ENCODE measurements around the gene SLC16A6. TPM values are rescaled to one million over a fixed set of nuclear protein-coding genes. Genes with fewer than 3 reads are reported as not detected.
"Not testable (repeated sequence)": the region's sequence is repeated elsewhere in the genome, so short reads cannot be mapped to it uniquely, and the experiment has no call there.

Gene SLC16A6
- 10 to 100 TPM in 3 of 4 donors, 1 to 10 TPM in 1; 9.2 to 20.9 (median 17.8) TPM for total RNA-seq

DNA sequence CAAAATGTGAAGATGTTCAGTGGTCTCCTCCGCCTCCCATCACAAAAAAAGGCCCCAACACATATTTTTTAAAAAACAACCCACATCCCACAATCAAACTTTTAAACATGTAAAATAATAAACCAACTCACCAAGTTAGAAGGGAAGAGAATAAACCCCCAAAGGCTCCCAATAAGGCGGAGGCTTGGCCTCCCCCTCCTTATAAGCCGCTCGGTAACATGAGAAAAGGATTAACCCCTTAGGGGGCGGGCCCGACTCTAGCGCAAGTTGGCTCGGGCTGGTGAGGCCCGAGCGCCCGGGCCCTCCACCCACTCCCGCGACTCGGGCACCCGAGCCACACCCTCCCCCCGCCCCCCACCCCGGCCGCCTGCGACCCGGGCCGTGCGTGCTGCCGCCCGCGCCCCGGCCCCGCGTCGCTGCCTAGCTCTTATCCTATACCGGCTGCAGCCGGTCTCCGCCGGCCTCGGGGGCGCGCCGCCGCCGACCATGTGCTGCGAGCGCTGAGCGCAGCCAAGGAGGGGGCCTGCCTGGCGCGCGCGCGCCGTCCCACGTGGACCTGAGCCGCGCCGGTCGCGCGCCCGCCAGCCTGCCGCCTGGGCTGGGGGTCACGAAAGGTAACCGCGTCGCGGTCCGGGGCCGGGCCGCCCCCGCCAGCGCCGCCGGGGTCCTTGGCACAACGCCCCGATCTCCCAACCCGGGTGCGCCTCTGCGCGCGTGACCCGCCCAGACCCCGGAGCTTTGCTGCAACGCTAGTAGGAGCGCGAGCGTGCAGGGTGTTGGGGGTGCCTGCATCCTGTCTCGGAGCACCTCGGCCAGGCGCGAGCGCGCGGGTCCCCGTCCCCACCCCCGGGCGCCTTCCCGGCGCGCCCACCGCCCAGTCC, at the start of gene SLC16A6, which contains the start of gene ARSG:
TSS of gene SLC16A6 (minus strand) at position 173 of the 881 bp plus-strand sequence. CDS start 12,807 bp downstream, outside the sequence.
TSS of gene ARSG (plus strand) at position 541 of the 881 bp plus-strand sequence. CDS start 15,999 bp downstream, outside the sequence.
- no peaks in the 10 kb centered on the region for H3K9me3 ChIP-seq
- peak within 1 kb of the TSS; percentile 82 to 93 (median 90) for H3K27ac ChIP-seq
- WGBS, 2 donors = 1% methylated on average over 7 to 14 of the region's 96 CpGs
- intact Hi-C loops (cut with DNase I) = no loop called here
- TF ChIP-seq, protein P1, sequence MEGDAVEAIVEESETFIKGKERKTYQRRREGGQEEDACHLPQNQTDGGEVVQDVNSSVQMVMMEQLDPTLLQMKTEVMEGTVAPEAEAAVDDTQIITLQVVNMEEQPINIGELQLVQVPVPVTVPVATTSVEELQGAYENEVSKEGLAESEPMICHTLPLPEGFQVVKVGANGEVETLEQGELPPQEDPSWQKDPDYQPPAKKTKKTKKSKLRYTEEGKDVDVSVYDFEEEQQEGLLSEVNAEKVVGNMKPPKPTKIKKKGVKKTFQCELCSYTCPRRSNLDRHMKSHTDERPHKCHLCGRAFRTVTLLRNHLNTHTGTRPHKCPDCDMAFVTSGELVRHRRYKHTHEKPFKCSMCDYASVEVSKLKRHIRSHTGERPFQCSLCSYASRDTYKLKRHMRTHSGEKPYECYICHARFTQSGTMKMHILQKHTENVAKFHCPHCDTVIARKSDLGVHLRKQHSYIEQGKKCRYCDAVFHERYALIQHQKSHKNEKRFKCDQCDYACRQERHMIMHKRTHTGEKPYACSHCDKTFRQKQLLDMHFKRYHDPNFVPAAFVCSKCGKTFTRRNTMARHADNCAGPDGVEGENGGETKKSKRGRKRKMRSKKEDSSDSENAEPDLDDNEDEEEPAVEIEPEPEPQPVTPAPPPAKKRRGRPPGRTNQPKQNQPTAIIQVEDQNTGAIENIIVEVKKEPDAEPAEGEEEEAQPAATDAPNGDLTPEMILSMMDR (IDR thresholded peaks at IDR 0.05) = no peak
- peak in 1 of 4 donors; percentile 22 for TF ChIP-seq POLR2A (IDR thresholded peaks at IDR 0.05)
- peaks cover 26 to 78% (median 32%) of the 10 kb centered on the region in 3 donors for H3K4me1 ChIP-seq
- H3K4me3 ChIP-seq = peak within 1 kb of the TSS; percentile 68 to 90 (median 87)
- peaks cover 0 to 26% (median 0%) of the 10 kb centered on the region in 4 donors for H3K27me3 ChIP-seq
- no peaks in the 10 kb centered on the region for H3K36me3 ChIP-seq
- no peak for DNase-seq

- Histone ChIP-seq H3K27me3 (no peaks in the 10 kb centered on the region), H3K9me3 (peaks cover 0 to 12% (median 5%) of the 10 kb centered on the region in 3 donors), H3K36me3 (no peaks in the 10 kb centered on the region), H3K4me1 (no peaks in the 10 kb centered on the region), H3K27ac (no peak overlapping the region), H3K4me3 (no peak overlapping the region)
- 85 to 100% methylated on average over 3 to 9 of the region's 9 CpGs for WGBS, 2 donors
- TF ChIP-seq POLR2A (IDR thresholded peaks at IDR 0.05) = no peak
- TF ChIP-seq, protein P1 (IDR thresholded peaks at IDR 0.05) = no peak
- intact Hi-C loops (cut with DNase I) = no loop called here
- no peak for DNase-seq
Measured at GRCh38 chr17:68334393-68334792, 43.5 kb upstream of the SLC16A6 start.

DNA sequence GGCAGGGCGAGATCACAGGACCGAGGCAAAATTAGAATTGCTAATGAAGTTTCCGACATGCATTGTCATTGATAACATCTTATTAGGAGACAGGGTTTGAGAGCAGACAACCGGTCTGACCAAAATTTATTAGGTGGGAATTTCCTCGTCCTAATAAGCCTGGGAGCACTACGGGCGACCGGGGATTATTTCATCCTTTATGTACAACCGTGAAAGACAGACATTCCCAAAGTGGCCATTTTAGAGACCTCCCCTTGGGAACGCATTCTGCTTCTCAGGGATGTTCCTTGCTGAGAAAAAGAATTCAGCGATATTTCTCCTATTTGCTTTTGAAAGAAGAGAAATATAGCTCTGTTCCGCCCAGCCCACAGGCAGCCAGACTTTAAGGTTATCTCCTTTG, 41.0 kb upstream of the SLC16A6 start:
- H3K4me3 ChIP-seq; H3K36me3 ChIP-seq; H3K4me1 ChIP-seq; H3K27me3 ChIP-seq; DNase-seq; intact Hi-C loops (cut with DNase I); H3K27ac ChIP-seq: not testable (repeated sequence)
- WGBS, 2 donors = 94% methylated on average over 12 of the region's 12 CpGs
- peaks cover 0 to 12% (median 5%) of the 10 kb centered on the region in 3 donors for H3K9me3 ChIP-seq

DNA sequence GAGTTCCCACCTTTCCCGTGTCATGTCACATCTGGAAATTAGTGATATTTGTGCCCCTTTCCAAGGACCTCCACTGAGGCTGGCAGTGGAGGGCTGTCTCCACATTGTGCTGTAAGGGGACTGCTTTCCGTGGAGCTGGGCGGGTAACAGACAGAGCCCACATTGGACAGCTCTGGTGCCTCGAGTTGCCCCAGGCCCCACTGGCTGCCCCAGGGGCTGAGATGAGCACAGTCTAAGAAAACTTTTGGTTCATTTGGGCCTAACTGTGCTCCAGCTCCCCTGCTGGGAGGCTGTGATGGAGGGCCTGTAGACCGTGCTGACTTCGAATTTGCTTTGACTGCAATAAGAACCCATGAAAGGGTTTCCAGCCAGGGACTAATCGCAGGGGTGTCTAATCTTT, 38.4 kb upstream of the SLC16A6 start:
- TF ChIP-seq, protein P1 (IDR thresholded peaks at IDR 0.05) = no peak
- no peak for TF ChIP-seq POLR2A (IDR thresholded peaks at IDR 0.05)
- Histone ChIP-seq H3K4me1 (no peaks in the 10 kb centered on the region), H3K27ac (no peak overlapping the region), H3K27me3 (no peaks in the 10 kb centered on the region), H3K9me3 (peaks cover 0 to 12% (median 5%) of the 10 kb centered on the region in 3 donors), H3K4me3 (no peak overlapping the region), H3K36me3 (no peaks in the 10 kb centered on the region)
- intact Hi-C loops (cut with DNase I) = no loop called here
- DNase-seq = no peak
- 63 to 83% methylated on average over 3 of the region's 7 CpGs for WGBS, 2 donors

GRCh38 chr17:68328676-68329075, 37.7 kb upstream of the SLC16A6 start:
- DNase-seq = no peak
- 39 to 49% methylated on average over 4 of the region's 4 CpGs for WGBS, 2 donors
- H3K27ac ChIP-seq = no peak overlapping the region

More at GRCh38 chr17:68328676-68329075, 37.7 kb upstream of the SLC16A6 start:
- Histone ChIP-seq H3K4me1 (no peaks in the 10 kb centered on the region), H3K36me3 (no peaks in the 10 kb centered on the region), H3K9me3 (peaks cover 0 to 12% (median 5%) of the 10 kb centered on the region in 3 donors), H3K27me3 (no peaks in the 10 kb centered on the region), H3K4me3 (no peak overlapping the region)
- intact Hi-C loops (cut with DNase I) = no loop called here
- TF ChIP-seq POLR2A (IDR thresholded peaks at IDR 0.05) = no peak
- TF ChIP-seq, protein P1 (IDR thresholded peaks at IDR 0.05) = no peak

All from esophagus squamous epithelium (tissue), 5 donors.